COLO829 (cell line): ENCODE data around the gene CAMKK2.
"Not testable (repeated sequence)": the region's sequence is repeated elsewhere in the genome, so short reads cannot be mapped to it uniquely, and the experiment has no call there.

Source experiments
- DNase-seq: peaks from one replicate; pipeline ENCODE4 v3.0.0; 2012; ENCODE audit warnings: low spot score

Gene CAMKK2

DNA sequence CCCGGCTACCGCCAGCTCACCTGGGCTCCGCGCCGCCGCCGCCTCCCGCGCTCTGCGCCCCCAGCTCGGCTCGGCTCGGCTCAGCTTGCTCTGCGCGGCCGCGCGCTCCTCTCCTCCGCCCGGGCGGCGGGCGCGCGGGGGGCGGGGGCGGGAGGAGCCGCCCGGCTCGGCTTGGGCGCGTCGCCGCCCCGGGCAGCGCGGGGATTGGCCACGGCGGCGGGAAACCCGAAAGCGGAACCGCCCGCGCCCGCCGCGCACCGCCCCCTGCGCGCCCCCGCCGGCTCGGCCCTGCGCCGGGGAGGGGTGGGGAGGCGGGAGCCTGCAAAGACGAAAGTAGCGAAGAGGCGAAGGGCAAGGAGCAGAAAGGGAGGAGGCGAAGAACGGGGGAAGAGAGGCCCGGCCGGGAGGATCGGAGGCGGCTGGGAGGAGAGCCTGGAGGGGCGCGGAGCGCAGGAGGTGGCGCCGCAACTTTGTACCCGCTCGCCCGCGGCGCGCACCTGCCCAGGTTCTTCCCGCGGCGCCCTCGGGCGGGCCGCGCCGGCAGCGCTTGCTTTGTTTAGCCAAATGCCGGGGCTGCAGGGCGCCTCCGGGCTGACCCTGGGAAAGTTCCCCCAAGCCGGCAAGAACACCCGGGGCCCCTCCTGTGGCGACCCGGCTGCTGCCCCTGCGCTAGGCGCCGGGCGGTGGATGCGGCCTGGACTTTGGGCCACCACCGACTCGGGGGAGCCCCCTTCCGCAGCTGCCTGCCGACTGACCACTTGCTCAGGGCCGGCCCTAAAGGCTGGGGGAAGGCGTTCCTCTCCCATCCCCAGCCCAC, at the start of gene CAMKK2:
Gene CAMKK2, minus strand, starts transcription at position 92 of the 817 bp plus-strand sequence. CDS start 22,183 bp downstream, outside the sequence.
- peak; percentile 77 for DNase-seq

DNA sequence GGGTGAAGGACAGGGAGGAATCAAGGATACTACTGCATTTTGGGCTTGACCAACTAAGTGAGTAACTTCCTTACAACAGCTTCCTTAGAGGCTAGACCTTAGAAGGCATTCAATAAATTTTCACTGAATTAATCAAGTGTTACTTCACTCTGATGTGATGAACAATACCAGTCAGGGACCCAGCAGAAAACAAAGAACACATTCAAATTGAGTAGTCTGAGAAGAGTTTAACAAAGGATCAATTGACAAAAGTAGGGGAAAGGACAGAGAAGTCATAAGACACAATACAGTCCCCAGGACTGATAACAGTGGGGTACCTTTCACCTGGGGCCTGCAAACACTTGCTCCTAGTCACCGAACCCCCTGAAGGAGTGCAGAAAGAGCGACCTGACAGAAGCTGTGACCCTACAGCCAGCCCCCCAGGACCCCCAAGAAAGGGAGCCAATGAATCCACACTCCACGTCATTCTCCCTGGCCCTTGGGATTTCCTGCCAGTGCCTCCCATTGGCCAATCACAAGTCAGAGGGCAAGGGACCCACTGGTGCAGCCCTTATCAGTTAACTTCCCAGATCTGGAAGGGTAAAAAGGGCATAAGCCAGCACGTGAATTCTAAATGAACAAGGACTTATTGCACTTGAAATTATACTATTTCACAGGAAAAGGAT, 48.8 kb upstream of the CAMKK2 start:
- peak; percentile 71 for DNase-seq

GRCh38 chr12:121344506-121344905, 48.0 kb upstream of the CAMKK2 start:
- no peak for DNase-seq

- no peak for DNase-seq
Measured at GRCh38 chr12:121337416-121337815, 40.9 kb upstream of the CAMKK2 start.

GRCh38 chr12:121334513-121335343, 38.2 kb upstream of the CAMKK2 start:
- peak; percentile 74 for DNase-seq

DNA sequence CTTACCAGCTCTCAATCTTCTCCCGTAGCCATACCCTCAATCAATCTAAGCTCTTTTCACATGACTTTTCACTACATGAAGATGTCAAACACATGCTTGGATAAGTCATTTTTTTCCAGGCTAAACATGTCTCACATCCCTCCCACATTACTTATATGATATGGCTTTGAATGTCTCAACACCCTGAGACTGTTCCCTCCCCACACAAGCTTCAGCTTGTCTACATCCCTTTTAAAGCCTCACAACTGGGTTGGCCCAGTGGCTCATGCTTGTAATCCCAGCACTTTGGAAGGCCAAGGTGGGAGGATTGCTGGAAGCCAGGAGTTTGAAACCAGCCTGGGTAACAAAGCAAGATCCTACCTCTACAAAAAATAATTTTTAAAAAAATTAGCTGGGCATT, 37.2 kb upstream of the CAMKK2 start:
- DNase-seq = no peak

- no peak for DNase-seq
Measured at GRCh38 chr12:121331248-121331647, 34.7 kb upstream of the CAMKK2 start.

GRCh38 chr12:121330692-121331091, 34.2 kb upstream of the CAMKK2 start:
- no peak for DNase-seq

DNA sequence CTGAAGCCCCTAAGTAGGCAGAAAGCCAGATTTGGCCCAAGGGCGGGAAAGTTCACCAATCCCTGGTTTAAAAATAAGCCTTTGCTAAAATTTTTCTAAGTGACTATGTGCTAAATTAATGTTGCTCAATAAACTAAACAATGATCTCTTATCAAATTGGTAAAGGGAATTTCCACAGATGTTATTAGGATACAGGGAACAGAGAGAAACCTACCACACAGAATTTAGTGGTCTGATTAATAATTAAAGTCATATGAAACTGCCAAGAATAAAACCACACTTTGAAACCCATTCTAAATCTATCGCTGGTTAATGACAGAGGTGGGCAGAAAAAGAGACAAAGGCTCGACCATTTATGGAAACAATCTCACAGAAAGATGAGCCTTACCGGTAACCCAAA, 33.7 kb upstream of the CAMKK2 start:
- DNase-seq = no peak

GRCh38 chr12:121328620-121329019, 32.1 kb upstream of the CAMKK2 start:
- no peak for DNase-seq

DNA sequence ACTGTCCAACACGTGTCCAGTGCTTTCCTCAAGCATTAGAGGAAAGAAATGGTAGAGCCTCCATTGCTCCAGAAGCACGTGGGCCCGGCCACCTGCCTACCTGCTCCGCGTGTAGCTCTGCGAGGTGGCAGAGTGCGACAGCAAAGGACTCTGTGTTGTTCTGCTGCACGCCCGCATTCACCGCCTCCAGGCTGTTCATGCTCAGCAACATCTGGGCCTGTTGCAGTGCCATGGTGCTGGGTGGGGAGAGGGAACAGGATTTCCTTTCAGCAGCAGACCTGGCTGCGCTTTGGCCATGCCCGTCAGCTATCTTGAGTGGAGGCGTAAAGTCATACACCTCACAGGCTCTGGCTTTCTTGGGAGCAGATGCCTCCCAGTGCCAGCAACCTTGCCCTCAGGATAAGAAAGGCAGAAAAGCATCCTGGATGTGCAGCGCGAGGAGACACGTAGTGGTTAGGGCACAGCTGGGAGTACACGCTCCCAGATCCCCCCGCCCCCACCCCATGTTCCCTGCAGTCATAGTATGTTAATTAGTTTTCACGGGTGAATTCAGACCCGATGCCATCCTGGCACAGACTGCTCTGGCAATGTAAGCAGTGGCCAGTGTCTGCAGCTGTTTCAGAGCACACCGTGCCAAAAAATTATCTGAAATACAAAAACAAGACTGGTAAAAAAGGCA, 30.6 kb upstream of the CAMKK2 start:
- DNase-seq = no peak

GRCh38 chr12:121325922-121326396, 29.4 kb upstream of the CAMKK2 start:
- DNase-seq = no peak

- DNase-seq = no peak
Measured at GRCh38 chr12:121323908-121324307, 27.4 kb upstream of the CAMKK2 start.

GRCh38 chr12:121318121-121318520, 21.6 kb upstream of the CAMKK2 start:
- DNase-seq = no peak

DNA sequence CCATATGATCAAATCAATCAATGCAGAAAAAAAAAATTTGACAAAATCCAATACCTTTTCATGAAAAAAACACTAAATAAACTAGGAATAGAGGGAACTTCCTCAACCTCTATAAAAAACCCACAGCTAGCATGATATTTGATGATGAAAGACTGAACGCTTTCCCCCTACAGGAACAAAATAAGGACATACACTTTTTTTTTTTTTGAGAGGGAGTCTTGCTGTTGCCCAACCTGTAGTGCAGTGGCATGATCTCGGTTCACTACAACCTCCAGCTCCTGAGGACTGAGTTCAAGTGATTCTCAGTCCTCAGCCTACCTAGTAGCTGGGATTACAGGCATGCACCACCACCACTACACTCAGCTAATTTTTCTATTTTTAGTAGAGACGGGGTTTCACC, 17.9 kb upstream of the CAMKK2 start:
- no peak for DNase-seq

GRCh38 chr12:121310231-121310630, 13.7 kb upstream of the CAMKK2 start:
- DNase-seq = not testable (repeated sequence)

- not testable (repeated sequence) for DNase-seq
Measured at GRCh38 chr12:121307397-121307796, 10.9 kb upstream of the CAMKK2 start.

DNA sequence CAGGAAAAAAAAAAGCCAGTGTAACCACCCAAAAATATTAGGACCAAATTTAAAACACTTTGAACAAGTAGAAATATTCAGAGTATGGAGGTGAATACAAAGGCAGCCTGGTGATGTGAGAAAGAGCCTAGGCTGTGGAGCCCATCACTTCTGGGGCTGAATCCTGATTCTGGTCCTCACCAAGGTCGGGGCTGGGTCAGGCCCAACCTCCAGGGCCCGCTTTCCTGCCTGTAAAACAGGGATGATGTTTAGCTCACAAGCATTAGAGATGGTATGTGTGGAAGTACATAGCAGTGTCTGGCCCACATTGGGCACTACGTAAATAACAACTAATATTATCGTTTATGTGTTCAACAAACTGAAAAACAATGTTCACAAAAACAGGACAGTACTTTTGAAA, 7.8 kb upstream of the CAMKK2 start:
- DNase-seq = no peak

GRCh38 chr12:121301876-121302275, 5.4 kb upstream of the CAMKK2 start:
- DNase-seq = no peak

GRCh38 chr12:121300083-121300819, 3.7 kb upstream of the CAMKK2 start:
- DNase-seq = no peak

- DNase-seq = no peak
Measured at GRCh38 chr12:121299662-121300061, 3.2 kb upstream of the CAMKK2 start.
